Stimulated activated CD8-positive, alpha-beta memory T cell treated with anti-CD3 and anti-CD28 coated beads, Interleukin-7, amount 100 ng/mL, for 24 hours (primary cell): Measurements from ENCODE around the gene UBA5.
A peak's percentile ranks its signal among the peaks of the same experiment; 100 is the strongest.

Source experiments
- DNase-seq: peaks from one replicate; pipeline ENCODE4 v3.0.0-alpha.2; 2020; ENCODE audit warnings: low read depth

Gene UBA5

DNA sequence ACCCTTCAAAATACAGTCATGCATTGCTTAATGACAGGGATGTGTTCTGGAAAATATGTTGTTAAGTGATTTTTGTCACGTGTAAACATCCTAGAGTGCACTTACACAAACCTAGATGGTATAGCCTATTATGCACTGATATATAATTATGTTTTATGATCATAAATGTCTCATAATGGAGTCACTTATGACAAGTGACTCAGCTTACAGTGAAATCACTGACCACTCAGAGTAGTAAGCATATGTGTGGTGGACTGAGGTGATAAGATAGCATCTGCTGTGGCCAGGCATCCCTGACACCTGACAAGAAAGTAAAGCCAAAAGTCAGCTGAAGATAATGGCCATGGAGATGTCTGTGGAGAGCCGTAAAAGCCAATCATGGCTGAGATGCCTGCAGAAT, 5.9 kb upstream of the UBA5 start:
- DNase-seq = no peak

DNA sequence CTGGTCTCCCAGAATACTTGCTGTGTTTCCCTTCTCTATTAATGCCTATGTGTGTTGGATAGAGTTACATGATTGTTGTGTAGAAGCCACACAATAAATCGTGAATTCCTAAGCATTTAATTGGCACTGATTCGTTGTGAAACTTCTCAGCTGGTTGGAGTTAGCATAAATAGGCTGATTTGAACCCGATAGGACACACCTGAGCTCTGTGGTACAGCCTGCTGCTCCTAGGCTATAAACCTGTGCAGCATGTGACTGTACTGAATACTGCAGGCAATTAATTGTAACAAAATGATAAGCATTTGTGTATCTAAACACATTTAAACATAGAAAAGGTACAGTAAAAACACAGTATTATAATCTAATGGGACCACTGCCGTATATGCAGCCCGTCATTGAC, 5.4 kb upstream of the UBA5 start:
- no peak for DNase-seq

DNA sequence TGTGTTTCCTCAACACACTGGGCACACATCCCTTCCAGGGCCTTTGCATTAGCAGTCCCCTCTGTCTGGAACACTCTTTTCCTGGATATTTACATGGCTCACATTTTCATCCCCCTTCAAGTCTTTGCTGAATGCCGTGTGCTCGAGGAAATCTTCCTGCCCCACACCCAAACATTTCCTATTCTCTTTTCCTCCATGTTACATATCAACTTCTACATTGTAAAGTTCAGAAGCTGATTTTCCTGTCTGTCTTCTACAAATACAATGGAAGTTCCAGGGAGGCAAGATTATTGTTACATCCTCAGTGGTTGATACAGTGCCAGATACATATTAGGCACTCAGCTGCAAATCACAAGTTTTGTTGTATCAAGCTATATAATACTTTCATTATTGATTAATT, 4.7 kb upstream of the UBA5 start:
- DNase-seq = no peak

DNA sequence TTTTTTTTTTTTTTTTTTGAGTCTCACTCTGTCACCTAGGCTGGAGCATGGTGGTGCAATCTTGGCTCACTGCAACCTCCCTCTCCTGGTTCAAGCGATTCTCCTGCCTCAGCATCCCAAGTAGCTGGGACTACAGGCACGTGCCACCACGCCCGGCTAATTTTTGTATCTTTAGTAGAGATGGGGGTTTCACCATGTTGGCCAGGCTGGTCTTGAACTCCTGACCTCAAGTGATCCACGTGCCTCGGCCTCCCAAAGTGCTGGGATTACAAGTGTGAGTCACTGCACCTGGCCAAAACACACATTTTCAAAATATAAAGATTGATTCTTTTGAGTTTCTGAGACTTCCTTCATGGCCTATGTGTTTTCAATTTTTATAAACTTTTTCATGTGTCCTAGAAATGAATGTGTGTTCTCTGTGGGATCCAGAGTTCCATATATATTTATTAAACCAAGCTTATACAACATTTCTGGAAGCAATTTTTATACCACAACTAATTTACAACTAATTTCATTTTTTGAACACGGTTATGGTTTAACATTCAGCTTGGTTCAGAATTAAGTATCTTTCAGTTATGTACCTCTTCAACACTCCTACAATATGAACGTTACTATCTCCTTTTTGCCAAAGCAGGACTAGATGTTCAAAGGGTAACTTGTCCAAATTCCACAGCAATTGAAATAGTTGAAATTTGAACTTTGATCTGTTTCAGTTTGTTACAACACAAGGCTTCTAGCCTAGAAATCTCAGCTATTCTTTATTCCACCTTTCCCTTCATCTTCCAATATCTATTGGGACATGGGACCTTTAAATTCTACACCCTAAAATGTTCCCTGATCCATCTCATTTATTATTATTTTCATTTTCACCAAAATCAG, 2.0 kb upstream of the UBA5 start:
- DNase-seq = no peak

DNA sequence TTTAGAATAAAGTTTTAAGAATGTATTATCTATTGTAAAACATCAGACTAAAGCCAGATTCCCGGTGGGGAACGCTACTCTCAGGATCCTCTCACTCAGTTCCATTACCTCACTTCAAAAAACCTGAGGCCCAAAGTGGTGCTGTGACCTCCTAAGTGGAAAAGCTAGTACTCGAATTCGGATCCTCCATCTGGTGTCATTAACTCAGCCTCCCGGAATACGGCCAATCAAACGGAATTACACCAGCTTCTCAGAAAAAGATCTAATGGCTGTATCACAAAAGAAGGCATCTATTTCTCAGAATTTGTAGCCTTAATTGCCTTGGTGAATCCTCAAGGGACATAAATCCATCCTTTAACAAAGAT, 1.1 kb upstream of the UBA5 start:
- DNase-seq = no peak

DNA sequence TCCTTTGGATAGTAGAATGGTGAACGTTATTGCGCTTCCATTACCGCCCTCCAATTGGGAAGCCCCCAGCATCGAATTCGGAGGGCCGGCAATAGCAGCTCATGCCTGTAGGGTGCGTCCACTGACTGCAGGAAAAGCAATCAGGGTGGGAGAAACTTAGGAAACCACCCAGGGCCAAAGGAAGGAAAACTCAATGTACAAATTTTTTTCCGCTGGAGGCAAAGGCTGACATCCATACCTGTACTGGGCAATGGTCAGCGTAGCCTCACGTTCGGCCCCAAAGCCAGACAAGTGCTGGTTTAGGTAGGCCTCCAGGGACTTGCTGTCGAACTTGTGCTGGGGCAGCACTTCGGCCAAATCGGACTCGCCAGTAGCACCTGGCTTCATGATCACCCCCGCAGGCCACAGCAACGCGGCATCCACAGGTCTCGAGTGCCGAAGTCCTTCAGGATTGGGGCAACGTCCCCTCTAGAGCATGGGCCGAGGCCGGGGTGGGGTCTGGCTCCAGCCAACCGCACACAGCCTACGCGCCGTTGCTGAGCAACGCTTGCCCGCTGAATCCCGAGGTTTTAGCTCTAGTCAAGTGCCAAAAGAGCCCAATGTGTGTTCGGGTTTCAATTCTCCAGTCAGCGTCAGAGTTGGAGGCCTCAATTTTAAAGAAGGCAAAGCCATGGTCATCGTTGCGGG, 621 bp upstream of the UBA5 start, which contains the start of gene ACAD11:
Gene ACAD11 (minus strand): TSS at position 445 of the 687 bp plus-strand sequence. CDS start 58 bp downstream, at position 387.
- peak; percentile 1 for DNase-seq

DNA sequence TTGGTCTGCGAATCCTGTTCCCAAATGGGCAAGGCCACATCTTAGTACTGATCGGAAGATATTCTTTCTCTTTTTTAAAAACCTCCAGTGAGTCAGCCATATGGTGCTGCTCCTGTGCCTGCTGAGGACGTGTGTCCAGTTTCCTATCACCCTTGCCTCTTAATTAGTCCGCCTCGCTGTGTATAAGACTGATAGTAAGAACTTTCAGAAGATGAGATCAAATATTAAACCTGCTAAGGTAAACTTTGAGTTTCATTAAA, 612 bp downstream of the UBA5 start:
- no peak for DNase-seq

DNA sequence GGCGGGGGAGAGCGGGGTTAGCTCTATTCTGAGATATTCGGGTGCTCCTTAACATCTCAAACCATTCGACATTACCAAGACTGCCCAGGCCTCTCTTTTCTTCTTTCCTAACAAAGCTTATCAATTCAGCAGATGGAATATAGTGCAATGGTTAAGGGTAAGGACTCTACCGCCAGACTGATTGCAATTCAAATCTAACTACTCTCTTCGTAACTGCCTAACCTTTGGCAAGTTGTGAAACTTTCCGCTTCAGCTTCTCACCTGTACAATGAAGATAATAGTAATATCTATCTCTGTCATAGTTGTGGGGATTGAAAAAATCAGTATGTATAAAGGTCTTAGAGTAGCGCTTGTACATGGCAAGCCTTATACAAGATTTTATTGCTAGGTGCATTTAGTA, 972 bp downstream of the UBA5 start:
- no peak for DNase-seq

DNA sequence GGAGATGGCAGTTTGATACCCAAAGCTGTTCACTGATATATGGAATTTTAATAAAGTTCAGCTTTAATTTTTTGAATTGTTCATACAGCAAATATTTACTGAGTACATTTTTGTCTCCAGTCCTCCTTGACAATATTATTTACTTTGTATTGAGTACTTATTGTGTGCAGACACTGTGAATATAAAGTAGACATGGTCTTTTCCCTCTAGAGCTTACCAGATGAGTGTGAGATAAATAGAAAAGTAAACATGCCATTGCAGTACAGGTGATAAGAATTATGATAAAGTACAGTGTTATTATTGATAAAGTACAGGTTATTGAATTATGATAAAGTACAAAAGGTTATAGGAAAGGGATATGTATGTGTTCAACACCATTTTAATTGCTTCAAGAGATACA, 2.1 kb downstream of the UBA5 start:
- no peak for DNase-seq

DNA sequence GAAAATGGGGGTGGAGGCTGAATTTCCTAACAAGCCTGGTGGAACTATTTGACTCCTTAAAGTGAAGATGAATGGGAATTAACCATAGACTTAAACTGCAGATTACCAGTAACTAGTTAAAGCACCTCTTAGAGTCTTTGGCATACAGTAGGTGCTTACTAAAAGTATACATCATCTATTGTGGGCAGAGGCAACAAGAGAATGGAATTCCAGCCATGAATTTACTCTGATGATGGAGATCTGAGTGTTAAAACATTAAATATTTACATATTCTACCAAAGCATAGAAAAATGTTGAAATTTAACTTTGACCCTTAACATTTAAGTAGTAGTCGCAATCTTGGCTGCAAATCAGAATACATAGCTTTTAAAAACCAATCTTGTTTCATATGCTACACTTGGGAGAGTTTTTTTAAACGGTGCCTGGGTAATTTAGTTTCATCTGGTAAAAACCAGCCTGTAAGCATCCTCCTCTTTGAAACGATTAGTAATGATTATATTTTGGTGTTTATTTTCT, 5.2 kb downstream of the UBA5 start:
- DNase-seq = no peak

DNA sequence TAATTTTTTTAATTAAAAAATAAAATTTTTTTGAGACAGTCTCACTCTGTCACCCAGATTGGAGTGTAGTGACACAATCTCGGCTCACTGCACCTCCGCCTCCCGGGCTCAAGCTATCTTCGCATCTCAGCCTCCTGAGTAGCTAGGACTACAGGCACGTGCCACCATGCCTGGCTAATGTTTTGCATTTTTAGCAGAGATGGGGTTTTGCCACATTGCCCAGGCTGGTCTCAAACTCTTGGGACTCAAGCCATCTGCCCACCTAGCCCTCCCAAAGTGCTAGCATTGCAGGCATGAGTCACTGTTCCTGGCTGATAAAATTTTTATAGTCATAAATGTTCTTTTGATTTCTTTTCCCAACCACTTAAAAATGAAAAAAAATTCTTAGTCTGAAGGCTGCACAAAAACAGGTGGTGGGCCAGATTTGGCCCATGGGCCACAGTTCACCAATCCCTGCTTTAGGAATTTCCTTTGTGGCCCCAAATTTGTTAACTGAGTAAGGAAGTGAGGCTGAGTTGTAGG, 9.2 kb downstream of the UBA5 start:
- no peak for DNase-seq

DNA sequence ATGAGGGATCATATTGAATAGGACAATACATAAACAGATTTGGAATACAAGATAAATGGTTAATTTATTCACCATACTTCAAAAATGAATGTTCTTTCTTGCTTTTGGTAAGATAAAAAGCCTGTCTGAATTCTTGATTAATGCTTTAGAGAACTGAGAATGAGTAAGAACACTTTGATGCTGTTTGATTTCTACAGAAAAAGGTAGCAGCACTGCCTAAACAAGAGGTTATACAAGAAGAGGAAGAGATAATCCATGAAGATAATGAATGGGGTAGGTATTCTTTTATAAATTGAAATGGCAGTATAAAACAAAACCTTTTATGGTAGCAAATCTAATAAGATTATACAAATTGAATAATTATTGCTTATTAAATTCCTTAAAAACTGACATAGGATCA, 15.3 kb downstream of the UBA5 start:
- no peak for DNase-seq

DNA sequence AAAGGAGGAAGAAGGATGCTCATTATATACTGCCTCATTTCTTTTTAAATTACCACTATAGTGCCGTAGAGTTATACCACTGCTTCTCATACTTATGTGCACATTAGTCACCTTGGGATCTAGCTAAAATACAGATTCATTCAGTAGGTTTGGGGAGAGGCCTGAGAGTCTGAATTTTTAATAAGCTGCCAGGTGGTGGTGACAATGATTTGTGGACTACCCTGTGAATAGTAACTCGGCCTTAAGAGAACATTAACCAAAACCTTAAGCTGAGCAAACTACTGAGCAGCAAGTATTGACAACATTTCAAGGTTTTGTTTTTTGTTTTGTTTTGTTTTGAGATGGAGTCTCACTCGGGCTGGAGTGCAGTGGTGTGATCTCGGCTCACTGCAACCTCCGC, 19.8 kb downstream of the UBA5 start:
- DNase-seq = no peak

DNA sequence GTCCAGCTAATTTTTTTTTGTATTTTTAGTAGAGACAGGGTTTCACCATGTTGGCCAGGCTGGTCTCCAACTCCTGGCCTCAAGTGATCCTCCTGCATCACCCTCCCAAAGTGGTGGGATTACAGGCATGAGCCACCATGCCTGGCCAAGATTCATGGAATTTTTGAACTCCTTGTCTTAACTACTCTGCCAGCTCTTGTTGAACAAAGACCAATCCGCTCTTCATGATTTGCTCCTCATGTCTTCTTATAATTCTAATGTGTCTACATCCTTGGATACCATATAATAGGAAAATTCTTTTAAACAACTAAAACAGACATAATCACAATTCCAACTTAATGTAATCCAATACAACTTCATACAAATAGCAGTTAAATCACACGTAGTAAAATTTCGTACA, 21.3 kb downstream of the UBA5 start:
- DNase-seq = no peak

DNA sequence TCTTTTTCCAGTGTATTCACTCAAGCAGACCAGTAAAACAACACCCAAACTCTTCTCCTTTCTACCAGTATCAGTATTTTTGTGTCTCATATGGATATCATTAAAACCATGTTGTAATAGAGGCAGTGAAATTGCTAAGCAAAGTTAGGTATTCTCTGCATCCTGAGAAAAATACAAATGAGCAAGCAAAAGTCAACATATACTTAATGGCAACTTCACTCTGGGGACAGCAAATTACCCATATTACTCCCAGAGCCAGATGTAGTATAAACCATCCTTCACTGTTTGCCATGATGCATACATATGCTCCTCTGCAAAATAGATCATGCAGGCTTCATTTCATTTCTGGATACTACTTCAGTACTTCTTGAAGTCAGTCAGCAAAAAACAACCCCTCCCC, 22.1 kb downstream of the UBA5 start:
- no peak for DNase-seq

DNA sequence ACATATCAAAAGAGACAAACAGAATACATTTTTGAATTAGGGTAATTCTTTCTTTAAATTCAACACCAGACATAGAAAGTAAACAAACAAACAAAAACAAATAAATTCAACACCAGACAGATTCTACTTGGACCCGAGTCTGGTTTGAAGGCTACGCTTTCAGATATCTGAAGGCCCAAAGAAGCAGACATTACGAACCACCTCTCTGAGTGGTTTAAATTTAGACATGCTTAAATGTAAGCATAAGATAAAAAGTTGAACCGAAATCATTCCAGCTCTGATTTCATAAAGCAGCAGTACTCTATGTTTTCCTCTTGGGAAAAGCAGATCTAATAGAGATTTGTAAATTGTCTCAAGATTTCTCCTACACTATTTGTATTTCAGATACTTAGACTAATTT, 29.9 kb downstream of the UBA5 start:
- DNase-seq = no peak

DNA sequence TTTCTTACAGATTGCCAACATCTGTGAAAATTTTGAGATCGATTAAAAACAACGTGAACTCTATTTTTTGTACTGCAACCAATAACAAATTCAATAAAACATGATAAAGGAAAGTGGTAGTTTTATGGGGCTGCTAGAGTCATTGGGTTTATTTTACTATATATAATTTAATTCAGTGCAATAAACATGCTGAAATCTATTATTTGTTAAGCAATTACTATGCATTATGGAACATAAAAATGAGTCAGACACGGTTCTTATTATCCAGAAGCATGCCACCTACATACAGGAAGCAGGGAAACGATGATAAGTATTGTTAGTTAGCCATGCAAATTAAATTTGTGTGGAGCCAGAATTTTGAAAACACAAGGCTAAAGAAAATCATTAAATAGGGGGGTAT, 34.9 kb downstream of the UBA5 start:
- DNase-seq = no peak

DNA sequence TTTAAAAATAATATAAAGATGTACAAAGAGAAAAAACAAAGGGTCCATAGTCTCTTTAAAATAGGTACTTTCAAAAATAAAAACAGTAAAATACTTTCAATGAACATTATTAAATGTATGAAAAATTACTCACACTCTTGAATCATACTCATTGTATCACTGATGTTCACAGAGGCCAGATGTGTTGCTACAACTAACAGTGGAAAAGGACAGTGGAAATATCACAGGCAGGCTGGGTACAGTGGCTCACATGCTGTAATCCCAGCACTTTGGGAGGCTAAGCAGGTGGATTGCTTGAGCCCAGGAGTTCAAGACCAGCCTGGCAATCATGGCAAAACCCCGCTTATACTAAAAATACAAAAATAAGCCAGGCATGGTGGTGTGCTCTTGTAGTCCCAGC, 35.3 kb downstream of the UBA5 start:
- DNase-seq = no peak

DNA sequence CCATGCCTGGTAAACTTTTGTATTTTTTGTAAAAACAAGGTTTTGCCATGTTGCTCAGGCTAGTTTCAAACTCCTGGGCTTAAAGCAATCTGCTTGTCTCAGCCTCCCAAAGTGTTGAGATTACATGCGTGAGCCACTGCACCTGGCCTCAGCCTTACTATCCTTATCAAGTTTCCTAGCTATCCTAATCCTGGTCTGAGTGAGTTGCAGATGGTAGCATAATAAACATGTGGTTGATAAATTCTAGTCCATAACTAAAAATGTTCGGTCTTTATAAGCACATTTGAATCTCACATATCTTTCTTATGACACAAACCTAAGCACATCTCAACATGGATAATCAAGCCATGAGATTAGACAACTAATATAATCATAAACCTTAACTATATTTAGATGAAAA, 43.6 kb downstream of the UBA5 start:
- DNase-seq = no peak

DNA sequence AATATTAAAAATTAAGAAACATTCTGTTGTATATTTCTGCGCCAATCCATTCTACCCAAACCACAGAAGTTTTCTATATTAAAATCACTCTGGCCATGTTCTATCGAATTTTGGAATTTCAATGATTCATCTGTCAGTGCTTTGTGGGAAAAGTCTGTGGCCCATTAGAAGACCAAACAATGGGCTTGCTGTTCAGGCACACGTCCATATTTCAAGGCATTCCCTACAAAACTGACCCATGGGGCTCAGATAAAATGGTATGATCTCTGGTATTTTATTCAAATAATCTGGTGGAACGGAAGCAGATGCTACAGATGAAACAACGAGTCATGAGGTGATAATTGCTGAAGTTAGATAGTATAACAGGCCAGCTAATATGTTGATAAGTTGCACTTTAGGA, 49.6 kb downstream of the UBA5 start:
- no peak for DNase-seq

DNA sequence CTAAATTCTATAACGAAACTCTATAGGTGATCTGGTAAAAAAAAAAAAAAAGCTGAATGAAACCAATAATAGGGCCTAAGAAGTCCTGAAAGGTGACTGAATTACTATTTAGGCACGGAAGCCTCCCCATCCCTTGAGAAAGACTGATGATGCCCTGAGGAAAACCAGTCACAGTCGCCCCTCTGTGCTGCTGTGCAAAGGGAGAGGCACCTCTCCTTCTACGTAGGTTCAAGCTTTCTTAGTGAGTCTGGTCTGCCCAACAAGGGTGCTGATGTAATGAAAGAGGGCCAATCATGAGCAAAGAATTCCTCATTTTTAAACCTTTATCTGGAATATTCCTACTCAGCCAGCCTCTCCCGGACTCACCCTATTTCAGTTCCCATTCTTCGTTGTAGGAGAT, 50.2 kb downstream of the UBA5 start:
- no peak for DNase-seq

DNA sequence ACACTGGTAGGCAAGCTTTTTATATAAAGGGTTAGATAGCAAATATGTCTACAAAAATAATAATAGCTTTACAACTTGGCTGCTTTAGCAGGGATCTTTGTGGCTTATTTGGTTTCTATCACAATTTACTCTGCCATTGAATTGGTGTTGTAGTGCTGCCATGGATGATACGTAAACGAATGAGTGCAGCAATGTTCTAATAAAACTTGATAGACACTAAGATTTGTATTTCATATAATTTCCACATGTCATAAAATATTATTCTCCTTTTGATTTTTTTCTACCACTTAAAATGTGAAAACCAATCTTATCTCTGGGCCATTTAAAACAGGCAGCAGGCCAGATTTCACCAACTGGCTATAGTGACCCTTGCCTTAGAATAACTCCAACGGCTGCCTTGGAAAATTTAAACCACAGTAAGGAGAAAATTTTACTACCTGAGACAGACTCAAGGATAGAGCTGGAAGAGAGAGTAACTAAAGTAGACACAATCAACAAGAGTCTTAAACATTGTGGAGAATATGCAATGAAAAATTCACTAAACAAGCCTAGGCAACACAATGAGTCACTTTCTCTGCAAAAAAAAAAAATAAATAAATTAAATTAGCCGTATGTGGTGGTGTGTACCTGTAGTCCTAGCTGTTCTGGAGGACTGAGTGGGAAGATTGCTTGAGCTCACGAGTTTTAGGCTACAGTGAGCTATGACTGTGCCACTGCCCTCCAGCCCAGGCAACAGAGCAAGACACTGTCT, 54.0 kb downstream of the UBA5 start:
- no peak for DNase-seq

DNA sequence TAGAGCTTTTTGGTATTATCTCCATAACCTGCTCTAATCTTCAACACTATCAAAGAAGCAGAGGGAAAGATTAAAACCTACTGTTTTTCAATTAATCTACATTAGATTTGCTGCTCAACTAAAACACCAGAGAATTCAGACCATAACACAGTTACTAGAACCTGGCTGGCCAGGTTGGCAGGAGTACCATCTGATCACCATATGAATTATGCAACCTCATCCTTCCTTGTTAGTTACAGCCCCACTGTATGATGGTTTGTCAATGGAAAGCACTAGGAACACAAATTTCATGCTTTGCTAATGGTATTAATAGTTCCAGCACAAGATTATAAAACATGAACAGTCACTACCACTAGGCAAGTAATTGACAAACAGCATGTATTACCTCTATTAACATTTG, 56.2 kb downstream of the UBA5 start:
- DNase-seq = no peak
